Stimulated activated CD8-positive, alpha-beta memory T cell treated with anti-CD3 and anti-CD28 coated beads, Interleukin-15, amount 100 ng/mL, for 24 hours (primary cell): ENCODE measurements around the gene CACNA1H.

ENCODE experiments used
- DNase-seq: peaks from one replicate; pipeline ENCODE4 v3.0.0-alpha.2; 2020; ENCODE audit warnings: low read depth

CACNA1H gene

GRCh38 chr16:1123525-1124230, 29.2 kb upstream of the CACNA1H start:
- DNase-seq: no peak

- DNase-seq: no peak
These were observed 28.6 kb upstream of the CACNA1H start for GRCh38 chr16:1124291-1124690.

- DNase-seq: no peak
These were observed 28.1 kb upstream of the CACNA1H start for GRCh38 chr16:1124795-1125194.

- no peak for DNase-seq
These were observed 27.4 kb upstream of the CACNA1H start for GRCh38 chr16:1125471-1125870.

- DNase-seq: no peak
These were observed 26.9 kb upstream of the CACNA1H start for GRCh38 chr16:1126044-1126443.

- no peak for DNase-seq
These were observed 26.3 kb upstream of the CACNA1H start for GRCh38 chr16:1126586-1126985.

GRCh38 chr16:1127101-1127500, 25.8 kb upstream of the CACNA1H start:
- DNase-seq: no peak

- DNase-seq: no peak
These were observed 24.8 kb upstream of the CACNA1H start for GRCh38 chr16:1127971-1128715.

GRCh38 chr16:1129106-1129960, 23.6 kb upstream of the CACNA1H start:
- DNase-seq: no peak

GRCh38 chr16:1130382-1130781, 22.5 kb upstream of the CACNA1H start:
- DNase-seq: no peak

- no peak for DNase-seq
These were observed 21.4 kb upstream of the CACNA1H start for GRCh38 chr16:1131378-1131994.

GRCh38 chr16:1132431-1132830, 20.5 kb upstream of the CACNA1H start:
- no peak for DNase-seq

- no peak for DNase-seq
These were observed 19.6 kb upstream of the CACNA1H start for GRCh38 chr16:1133271-1133670.

- no peak for DNase-seq
These were observed 18.9 kb upstream of the CACNA1H start for GRCh38 chr16:1133810-1134520.

- no peak for DNase-seq
These were observed 18.0 kb upstream of the CACNA1H start for GRCh38 chr16:1134776-1135458.

GRCh38 chr16:1135459-1135825, 17.5 kb upstream of the CACNA1H start:
- DNase-seq: no peak

GRCh38 chr16:1137604-1138003, 15.3 kb upstream of the CACNA1H start:
- no peak for DNase-seq

- no peak for DNase-seq
These were observed 12.2 kb upstream of the CACNA1H start for GRCh38 chr16:1140582-1141162.

GRCh38 chr16:1141191-1141590, 11.7 kb upstream of the CACNA1H start:
- DNase-seq: no peak

GRCh38 chr16:1141716-1142115, 11.2 kb upstream of the CACNA1H start:
- DNase-seq: no peak

GRCh38 chr16:1142911-1143310, 10.0 kb upstream of the CACNA1H start:
- no peak for DNase-seq
